Measurements from ENCODE around the gene FHIT. TPM values are rescaled to one million over a fixed set of nuclear protein-coding genes. Genes with fewer than 3 reads are reported as not detected.

FHIT gene
- total and polyA plus RNA-seq, 2 of the 4 experiments (the other 2 are of a cell fraction): 0.07 TPM; not detected in 1

DNA sequence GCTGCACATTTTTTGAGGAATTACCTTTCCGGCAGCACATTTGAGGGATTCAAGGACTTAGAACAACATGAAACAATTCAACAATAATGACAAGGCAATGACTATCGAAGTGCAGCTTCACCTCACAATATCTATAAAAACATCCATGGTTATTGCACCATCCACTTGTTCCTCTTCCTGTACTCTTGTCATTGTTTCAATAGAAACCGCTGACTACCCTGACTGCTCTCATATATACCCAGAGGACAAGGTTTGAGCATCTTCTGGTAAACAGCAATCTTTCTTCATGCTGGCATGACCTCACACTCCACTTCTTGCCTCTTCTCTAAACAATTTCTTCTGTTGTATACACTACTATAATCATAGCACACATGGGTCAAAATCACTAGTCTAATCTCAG is 864.9 kb downstream of the FHIT start:
- Histone ChIP-seq H3K56ac (ENCODE audit: extremely low read depth, insufficient read depth, low read length) (no peak overlapping the region), H3K9me3 (ENCODE audit: control insufficient read depth, insufficient read depth, low read length) (no peaks in the 10 kb centered on the region), H2BK5ac (ENCODE audit: low read depth, low read length, poor library complexity, severe bottlenecking) (no peak overlapping the region), H3K23ac (ENCODE audit: low read depth, low read length) (no peak overlapping the region), H3K18ac (ENCODE audit: low read depth, low read length) (no peak overlapping the region), H4K5ac (ENCODE audit: low read depth, low read length) (no peak overlapping the region), H3K27me3 (ENCODE audit: control insufficient read depth, insufficient read depth, low read length) (peaks cover 1% of the 10 kb centered on the region; the same call in 1 of the 2 replicates), H3K4me1 (ENCODE audit: control insufficient read depth, insufficient read depth, low read length) (no peaks in the 10 kb centered on the region), H4K20me1 (ENCODE audit: insufficient read depth, low read length) (no peaks in the 10 kb centered on the region), H3K27ac (ENCODE audit: insufficient read depth, low read length) (no peak overlapping the region), H2AFZ (replicated peaks; ENCODE audit: low read length, poor library complexity) (no peak overlapping the region), H3K4me3 (ENCODE audit: insufficient read depth, low read depth, low read length) (no peak overlapping the region), H2AK5ac (ENCODE audit: low read depth, low read length) (no peak overlapping the region), H3K36me3 (ENCODE audit: control insufficient read depth, insufficient read depth, low read length) (no peaks in the 10 kb centered on the region), H2BK20ac (ENCODE audit: low read depth, low read length) (no peak overlapping the region), H3K9me1 (ENCODE audit: insufficient read depth, low read length) (no peaks in the 10 kb centered on the region), H4K91ac (ENCODE audit: insufficient read depth, low read depth, low read length) (no peak overlapping the region), H2BK120ac (ENCODE audit: low read depth, low read length) (no peak overlapping the region), H2BK15ac (ENCODE audit: low read depth, low read length) (no peak overlapping the region), H3K4ac (ENCODE audit: low read depth, low read length) (no peak overlapping the region), H2AK9ac (replicated peaks; ENCODE audit: low read depth, low read length, poor library complexity) (no peak overlapping the region), H3K79me1 (ENCODE audit: low read depth in 1 of 2, low read length in 2 of 2) (no peaks in the 10 kb centered on the region), H3K14ac (replicated peaks; ENCODE audit: low read depth, low read length) (no peak overlapping the region), H3K4me2 (ENCODE audit: low read depth, low read length) (no peak overlapping the region), H3K9ac (ENCODE audit: low read depth, low read length) (no peak overlapping the region), H4K8ac (ENCODE audit: low read depth in 2 of 2, low read length in 2 of 2) (no peak overlapping the region)
- POLR2A ChIA-PET (ENCODE audit: unreplicated experiment): no interaction called here
- TF ChIP-seq RFX5 (IDR thresholded peaks at IDR 0.05; ENCODE audit: low read depth, low read length) (no peak), MXI1 (IDR thresholded peaks at IDR 0.05; ENCODE audit: borderline replicate concordance, low read depth, low read length) (no peak), BHLHE40 (IDR thresholded peaks at IDR 0.05; ENCODE audit: low read depth, low read length) (no peak), SMC3 (IDR thresholded peaks at IDR 0.05; ENCODE audit: low read depth, low read length) (no peak), CHD1 (IDR thresholded peaks at IDR 0.05; ENCODE audit: low read depth, low read length) (no peak), CEBPB (IDR thresholded peaks at IDR 0.05; ENCODE audit: low read depth, low read length) (no peak), NFE2L2 (IDR thresholded peaks at IDR 0.05; ENCODE audit: low read depth, low read length) (no peak), RCOR1 (IDR thresholded peaks at IDR 0.05; ENCODE audit: insufficient replicate concordance, low read length) (no peak), POLR2A (IDR thresholded peaks at IDR 0.05; ENCODE audit: low read depth, low read length) (no peak)
- dilution Hi-C loops (cut with HindIII; ENCODE audit: low sequenced_read_pairs, unreplicated experiment): no loop called here
- in situ Hi-C loops (cut with MboI; ENCODE audit: low sequenced_read_pairs): no loop called here
- CTCF ChIA-PET: no interaction called here
- BruUV-seq (replicated peaks): no TSS peak
- WGBS, 2 experiments (ENCODE audit: extremely low coverage in 2 of 2, insufficient read length in 1 of 2): 54% methylated on average over 2 of the region's 3 CpGs; no CpG with 5 or more reads in 1 of the 2 experiments
- intact Hi-C loops (cut with micrococcal nuclease): no loop called here
- no peak for DNase-seq
- ATAC-seq (ENCODE audit: low read depth): no peak
